ENCODE results near the gene ADAM12. TPM values are rescaled to one million over a fixed set of nuclear protein-coding genes. Genes with fewer than 3 reads are reported as not detected.
A peak's percentile ranks its signal among the peaks of the same experiment; 100 is the strongest.
"Not testable (repeated sequence)": the region's sequence is repeated elsewhere in the genome, so short reads cannot be mapped to it uniquely, and the experiment has no call there.

Gene ADAM12
- total RNA-seq, 1 donor from 2014 or later: 0.35 TPM

- intact Hi-C loops (cut with micrococcal nuclease); ATAC-seq; DNase-seq: not testable (repeated sequence)
Observed at GRCh38 chr10:126379166-126379565, 9.1 kb downstream of the ADAM12 start.

GRCh38 chr10:126376956-126377355, 11.3 kb downstream of the ADAM12 start:
- DNase-seq (no peak), ATAC-seq (no peak)
- intact Hi-C loops (cut with micrococcal nuclease): no loop called here

- intact Hi-C loops (cut with micrococcal nuclease): no loop called here
- ATAC-seq (no peak), DNase-seq (no peak)
Observed at GRCh38 chr10:126375926-126376554, 12.2 kb downstream of the ADAM12 start.

GRCh38 chr10:126375299-126375698, 13.0 kb downstream of the ADAM12 start:
- ATAC-seq: no peak
- no peak for DNase-seq
- intact Hi-C loops (cut with micrococcal nuclease): no loop called here

- intact Hi-C loops (cut with micrococcal nuclease): no loop called here
- ATAC-seq (no peak), DNase-seq (no peak)
Observed at GRCh38 chr10:126374435-126374834, 13.8 kb downstream of the ADAM12 start.

GRCh38 chr10:126373972-126374371, 14.3 kb downstream of the ADAM12 start:
- DNase-seq: no peak

GRCh38 chr10:126373147-126373546, 15.1 kb downstream of the ADAM12 start:
- peak; percentile 33 for DNase-seq
- intact Hi-C loops (cut with micrococcal nuclease): no loop called here
- ATAC-seq: peak; percentile 39

More at GRCh38 chr10:126373972-126374371, 14.3 kb downstream of the ADAM12 start:
- no peak for ATAC-seq
- intact Hi-C loops (cut with micrococcal nuclease): no loop called here

GRCh38 chr10:126372396-126372795, 15.9 kb downstream of the ADAM12 start:
- ATAC-seq: no peak
- intact Hi-C loops (cut with micrococcal nuclease): no loop called here
- DNase-seq: no peak

GRCh38 chr10:126369125-126369710, 19.1 kb downstream of the ADAM12 start:
- no peak for DNase-seq
- peak; percentile 50 for ATAC-seq
- intact Hi-C loops (cut with micrococcal nuclease): no loop called here

- intact Hi-C loops (cut with micrococcal nuclease): no loop called here
- no peak for DNase-seq
- no peak for ATAC-seq
Observed at GRCh38 chr10:126357169-126357568, 31.1 kb downstream of the ADAM12 start.

GRCh38 chr10:126353666-126354065, 34.6 kb downstream of the ADAM12 start:
- intact Hi-C loops (cut with micrococcal nuclease): no loop called here
- DNase-seq (no peak), ATAC-seq (no peak)

GRCh38 chr10:126352453-126352852, 35.8 kb downstream of the ADAM12 start:
- no peak for ATAC-seq
- intact Hi-C loops (cut with micrococcal nuclease): no loop called here
- no peak for DNase-seq

- ATAC-seq (no peak), DNase-seq (no peak)
- intact Hi-C loops (cut with micrococcal nuclease): no loop called here
Observed at GRCh38 chr10:126351021-126351420, 37.3 kb downstream of the ADAM12 start.

- DNase-seq: no peak
- ATAC-seq: no peak
- intact Hi-C loops (cut with micrococcal nuclease): no loop called here
Observed at GRCh38 chr10:126350216-126350992, 37.9 kb downstream of the ADAM12 start.

- intact Hi-C loops (cut with micrococcal nuclease): no loop called here
- DNase-seq: no peak
- no peak for ATAC-seq
Observed at GRCh38 chr10:126349676-126350075, 38.6 kb downstream of the ADAM12 start.

- intact Hi-C loops (cut with micrococcal nuclease): no loop called here
- no peak for ATAC-seq
- DNase-seq: no peak
Observed at GRCh38 chr10:126349101-126349500, 39.2 kb downstream of the ADAM12 start.

- DNase-seq; ATAC-seq; intact Hi-C loops (cut with micrococcal nuclease): not testable (repeated sequence)
Observed at GRCh38 chr10:126343496-126343895, 44.8 kb downstream of the ADAM12 start.

GRCh38 chr10:126342680-126343079, 45.6 kb downstream of the ADAM12 start:
- ATAC-seq (no peak), DNase-seq (no peak)
- intact Hi-C loops (cut with micrococcal nuclease): no loop called here

GRCh38 chr10:126341491-126341890, 46.8 kb downstream of the ADAM12 start:
- ATAC-seq: no peak
- DNase-seq: no peak
- intact Hi-C loops (cut with micrococcal nuclease): no loop called here

GRCh38 chr10:126337251-126337810, 50.9 kb downstream of the ADAM12 start:
- no peak for ATAC-seq
- DNase-seq: no peak
- intact Hi-C loops (cut with micrococcal nuclease): no loop called here

All from left ventricle myocardium superior (tissue), 1 donor.